ENCODE data around the gene TFB1M.
A peak's percentile ranks its signal among the peaks of the same experiment; 100 is the strongest.

The TFB1M gene

DNA sequence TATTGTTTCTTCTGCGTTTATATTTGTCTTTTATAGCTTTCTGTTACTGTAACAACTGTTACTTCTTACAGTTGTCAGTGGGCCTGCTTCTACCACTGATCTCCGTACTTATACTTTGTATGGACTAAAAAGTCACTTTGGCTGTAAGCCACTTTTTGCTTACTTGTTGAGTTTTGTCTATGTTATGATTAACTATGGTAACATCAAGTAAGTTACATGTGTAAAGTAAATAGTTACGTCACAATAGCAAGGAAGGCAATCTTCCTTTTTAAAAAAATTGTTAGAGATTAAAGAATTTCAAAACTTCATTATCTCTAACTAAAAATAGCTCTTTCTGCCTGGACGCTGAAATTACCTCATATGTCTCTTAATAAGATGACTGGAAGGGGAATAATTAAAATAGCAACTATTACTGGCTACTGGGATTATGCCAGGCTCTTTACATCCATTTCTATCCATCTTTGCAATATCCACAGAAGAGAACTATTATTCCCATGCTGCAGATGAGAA, 10.9 kb downstream of the TFB1M start:
- Histone ChIP-seq H4K8ac (ENCODE audit: low read length) (no peak overlapping the region), H3K9me3 (ENCODE audit: control insufficient read depth, low read length) (no peaks in the 10 kb centered on the region), H3K79me1 (replicated peaks; ENCODE audit: low read length, poor library complexity, severe bottlenecking) (peaks cover 11% of the 10 kb centered on the region), H2BK12ac (ENCODE audit: low read length in 2 of 2) (no peak overlapping the region), H3K27ac (ENCODE audit: low read length, poor library complexity, severe bottlenecking) (no peak overlapping the region), H4K91ac (ENCODE audit: low read length) (no peak overlapping the region), H3K14ac (ENCODE audit: low read length in 2 of 2) (no peak overlapping the region), H2BK5ac (ENCODE audit: low read depth, low read length, poor library complexity, severe bottlenecking) (no peak overlapping the region), H2AK5ac (ENCODE audit: low read length, severe bottlenecking) (no peak overlapping the region), H3K4me3 (ENCODE audit: insufficient read depth in 1 of 2, low read depth in 1 of 2, low read length in 2 of 2) (no peak overlapping the region), H3K4me1 (ENCODE audit: control insufficient read depth, insufficient read depth, low read depth, low read length) (no peaks in the 10 kb centered on the region), H3K4me2 (ENCODE audit: low read length, poor library complexity, severe bottlenecking) (no peak overlapping the region), H2BK120ac (ENCODE audit: low read depth, low read length) (no peak overlapping the region), H2AFZ (ENCODE audit: low read depth, low read length) (no peak overlapping the region), H3K18ac (ENCODE audit: low read depth in 1 of 2, low read length in 2 of 2) (no peak overlapping the region), H3K23ac (ENCODE audit: low read length in 2 of 2) (no peak overlapping the region), H3K27me3 (ENCODE audit: control insufficient read depth in 1 of 2, insufficient read depth in 1 of 2, low read length in 2 of 2) (no peaks in the 10 kb centered on the region), H3K9ac (ENCODE audit: low read length) (no peak overlapping the region), H2BK15ac (ENCODE audit: low read depth, poor library complexity, severe bottlenecking) (no peak overlapping the region), H3K36me3 (ENCODE audit: control insufficient read depth in 1 of 2, insufficient read depth in 2 of 2, low read depth in 1 of 2, low read length in 2 of 2) (peaks cover 7 to 48% of the 10 kb centered on the region in 2 experiments), H3K4ac (ENCODE audit: low read depth in 1 of 2, low read length in 2 of 2) (no peak overlapping the region)
- peak; percentile 75 for DNase-seq
- WGBS: no CpG with 5 or more reads among the region's 4 CpGs

DNA sequence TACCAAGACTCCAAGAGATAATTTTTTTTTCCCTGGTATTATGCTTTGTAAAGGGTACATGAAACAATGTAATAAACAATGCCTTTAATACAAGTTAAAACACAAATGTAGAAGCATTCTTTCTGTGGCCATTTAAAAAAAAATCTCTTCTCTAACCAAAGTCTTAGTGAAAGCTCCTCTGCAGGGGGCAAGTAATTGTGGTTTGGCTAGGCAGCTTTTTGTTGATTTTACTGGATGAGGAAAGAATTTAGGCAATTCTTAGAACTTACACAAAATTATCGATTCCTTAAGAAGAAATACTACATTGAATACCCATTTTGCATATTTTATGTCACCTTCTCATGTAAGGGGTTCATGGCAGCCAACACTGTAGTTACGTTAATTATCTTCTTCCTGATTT, 12.4 kb downstream of the TFB1M start:
- H2BK5ac ChIP-seq (ENCODE audit: low read depth, low read length, poor library complexity, severe bottlenecking): no peak overlapping the region
- no peak overlapping the region for H3K18ac ChIP-seq (ENCODE audit: low read depth in 1 of 2, low read length in 2 of 2)
- H3K23ac ChIP-seq (ENCODE audit: low read length in 2 of 2): no peak overlapping the region
- H3K79me1 ChIP-seq (replicated peaks; ENCODE audit: low read length, poor library complexity, severe bottlenecking): peaks cover 9% of the 10 kb centered on the region
- no peak overlapping the region for H3K4ac ChIP-seq (ENCODE audit: low read depth in 1 of 2, low read length in 2 of 2)
- H3K27ac ChIP-seq (ENCODE audit: low read length, poor library complexity, severe bottlenecking): no peak overlapping the region
- H4K8ac ChIP-seq (ENCODE audit: low read length): no peak overlapping the region
- H2BK12ac ChIP-seq (ENCODE audit: low read length in 2 of 2): no peak overlapping the region
- H3K14ac ChIP-seq (ENCODE audit: low read length in 2 of 2): no peak overlapping the region
- no peak overlapping the region for H2AFZ ChIP-seq (ENCODE audit: low read depth, low read length)
- H3K4me2 ChIP-seq (ENCODE audit: low read length, poor library complexity, severe bottlenecking): no peak overlapping the region
- WGBS: no CpG with 5 or more reads among the region's 2 CpGs
- no peaks in the 10 kb centered on the region for H3K9me3 ChIP-seq (ENCODE audit: control insufficient read depth, low read length)
- no peak overlapping the region for H4K91ac ChIP-seq (ENCODE audit: low read length)
- no peak overlapping the region for H3K4me3 ChIP-seq (ENCODE audit: insufficient read depth in 1 of 2, low read depth in 1 of 2, low read length in 2 of 2)
- H3K4me1 ChIP-seq (ENCODE audit: control insufficient read depth, insufficient read depth, low read depth, low read length): no peaks in the 10 kb centered on the region
- no peak overlapping the region for H3K9ac ChIP-seq (ENCODE audit: low read length)
- peak; percentile 39 for DNase-seq
- no peaks in the 10 kb centered on the region for H3K27me3 ChIP-seq (ENCODE audit: control insufficient read depth in 1 of 2, insufficient read depth in 1 of 2, low read length in 2 of 2)
- no peak overlapping the region for H2BK120ac ChIP-seq (ENCODE audit: low read depth, low read length)
- H2AK5ac ChIP-seq (ENCODE audit: low read length, severe bottlenecking): no peak overlapping the region
- no peak overlapping the region for H2BK15ac ChIP-seq (ENCODE audit: low read depth, poor library complexity, severe bottlenecking)
- H3K36me3 ChIP-seq (ENCODE audit: control insufficient read depth in 1 of 2, insufficient read depth in 2 of 2, low read depth in 1 of 2, low read length in 2 of 2): peaks cover 3 to 44% of the 10 kb centered on the region in 2 experiments

GRCh38 chr6:155297669-155298068, 16.6 kb downstream of the TFB1M start:
- Histone ChIP-seq H3K14ac (ENCODE audit: low read length in 2 of 2) (no peak overlapping the region), H3K36me3 (ENCODE audit: control insufficient read depth in 1 of 2, insufficient read depth in 2 of 2, low read depth in 1 of 2, low read length in 2 of 2) (peaks cover 3 to 41% of the 10 kb centered on the region in 2 experiments), H3K4ac (ENCODE audit: low read depth in 1 of 2, low read length in 2 of 2) (no peak overlapping the region), H2BK5ac (ENCODE audit: low read depth, low read length, poor library complexity, severe bottlenecking) (no peak overlapping the region), H4K91ac (ENCODE audit: low read length) (no peak overlapping the region), H2AFZ (ENCODE audit: low read depth, low read length) (no peak overlapping the region), H3K23ac (ENCODE audit: low read length in 2 of 2) (no peak overlapping the region), H3K9me3 (ENCODE audit: control insufficient read depth, low read length) (no peaks in the 10 kb centered on the region), H3K9ac (ENCODE audit: low read length) (no peak overlapping the region), H3K4me1 (ENCODE audit: control insufficient read depth, insufficient read depth, low read depth, low read length) (no peaks in the 10 kb centered on the region), H3K4me3 (ENCODE audit: insufficient read depth in 1 of 2, low read depth in 1 of 2, low read length in 2 of 2) (no peak overlapping the region), H3K4me2 (ENCODE audit: low read length, poor library complexity, severe bottlenecking) (no peak overlapping the region), H2BK15ac (ENCODE audit: low read depth, poor library complexity, severe bottlenecking) (no peak overlapping the region), H2AK5ac (ENCODE audit: low read length, severe bottlenecking) (no peak overlapping the region), H3K18ac (ENCODE audit: low read depth in 1 of 2, low read length in 2 of 2) (no peak overlapping the region), H3K79me1 (replicated peaks; ENCODE audit: low read length, poor library complexity, severe bottlenecking) (peaks cover 10% of the 10 kb centered on the region), H4K8ac (ENCODE audit: low read length) (no peak overlapping the region), H2BK120ac (ENCODE audit: low read depth, low read length) (no peak overlapping the region), H3K27me3 (ENCODE audit: control insufficient read depth in 1 of 2, insufficient read depth in 1 of 2, low read length in 2 of 2) (no peaks in the 10 kb centered on the region), H3K27ac (ENCODE audit: low read length, poor library complexity, severe bottlenecking) (no peak overlapping the region), H2BK12ac (ENCODE audit: low read length in 2 of 2) (no peak overlapping the region)
- WGBS: 90% methylated on average over 2 of the region's 3 CpGs
- no peak for DNase-seq

- Histone ChIP-seq H3K14ac (ENCODE audit: low read length in 2 of 2) (no peak overlapping the region), H3K79me1 (replicated peaks; ENCODE audit: low read length, poor library complexity, severe bottlenecking) (peaks cover 15% of the 10 kb centered on the region), H3K27me3 (ENCODE audit: control insufficient read depth in 1 of 2, insufficient read depth in 1 of 2, low read length in 2 of 2) (no peaks in the 10 kb centered on the region), H3K27ac (ENCODE audit: low read length, poor library complexity, severe bottlenecking) (no peak overlapping the region), H2BK12ac (ENCODE audit: low read length in 2 of 2) (no peak overlapping the region), H4K91ac (ENCODE audit: low read length) (no peak overlapping the region), H3K36me3 (ENCODE audit: control insufficient read depth in 1 of 2, insufficient read depth in 2 of 2, low read depth in 1 of 2, low read length in 2 of 2) (peaks cover 8 to 45% of the 10 kb centered on the region in 2 experiments), H4K8ac (ENCODE audit: low read length) (no peak overlapping the region), H2BK15ac (ENCODE audit: low read depth, poor library complexity, severe bottlenecking) (no peak overlapping the region), H2AFZ (ENCODE audit: low read depth, low read length) (no peak overlapping the region), H3K18ac (ENCODE audit: low read depth in 1 of 2, low read length in 2 of 2) (peak overlapping the region in 1 of 2 experiments; percentile 3), H2AK5ac (ENCODE audit: low read length, severe bottlenecking) (no peak overlapping the region), H2BK5ac (ENCODE audit: low read depth, low read length, poor library complexity, severe bottlenecking) (no peak overlapping the region), H2BK120ac (ENCODE audit: low read depth, low read length) (no peak overlapping the region), H3K4me2 (ENCODE audit: low read length, poor library complexity, severe bottlenecking) (no peak overlapping the region), H3K9me3 (ENCODE audit: control insufficient read depth, low read length) (no peaks in the 10 kb centered on the region), H3K4me1 (ENCODE audit: control insufficient read depth, insufficient read depth, low read depth, low read length) (peaks cover 6% of the 10 kb centered on the region), H3K23ac (ENCODE audit: low read length in 2 of 2) (no peak overlapping the region), H3K4me3 (ENCODE audit: insufficient read depth in 1 of 2, low read depth in 1 of 2, low read length in 2 of 2) (no peak overlapping the region), H3K9ac (ENCODE audit: low read length) (no peak overlapping the region), H3K4ac (ENCODE audit: low read depth in 1 of 2, low read length in 2 of 2) (no peak overlapping the region)
- 100% methylated on average over 3 of the region's 5 CpGs for WGBS
- DNase-seq: no peak
Measured at GRCh38 chr6:155292711-155293110, 21.6 kb downstream of the TFB1M start.

All from mesenchymal stem cell (in vitro differentiated cells and primary cell).